Cardiac fibroblast (primary cell): ENCODE results near the gene C20orf204.

Experiments
- DNase-seq, 2 donors: peaks; one replicate each; pipeline versions ENCODE4 v3.0.0 to v3.0.0-alpha.2; 2010; ENCODE audit warnings: low read depth in 2 of 2
- H3K4me3 ChIP-seq, 2 donors: replicated peaks in 1 of 2; 1 replicate in 1 of 2; 2 replicates in 1 of 2; pipeline ENCODE4 v1.5.1; 2011; ENCODE audit warnings: low read depth in 2 of 2, low read length in 2 of 2, mild to moderate bottlenecking in 2 of 2, moderate library complexity in 1 of 2
- CTCF ChIP-seq: IDR thresholded peaks from one replicate; pipeline ENCODE4 v1.5.1; 2011; ENCODE audit warnings: low read depth, mild to moderate bottlenecking, low read length, inconsistent platforms

The C20orf204 gene

GRCh38 chr20:64042054-64042781 is 6.2 kb downstream of the C20orf204 start:
- no peak for TF ChIP-seq CTCF
- peak overlapping the region; percentile 31 to 46 for H3K4me3 ChIP-seq
- no peak for DNase-seq

- no peak overlapping the region for H3K4me3 ChIP-seq
- TF ChIP-seq CTCF: no peak
- DNase-seq: no peak
These were observed 7.8 kb downstream of the C20orf204 start for GRCh38 chr20:64043768-64044167.

GRCh38 chr20:64044484-64045247 is 8.7 kb downstream of the C20orf204 start:
- TF ChIP-seq CTCF: no peak
- DNase-seq: peak; percentile 56 to 73
- no peak overlapping the region for H3K4me3 ChIP-seq

- no peak for DNase-seq
- no peak for TF ChIP-seq CTCF
- H3K4me3 ChIP-seq: no peak overlapping the region
These were observed 9.5 kb downstream of the C20orf204 start for GRCh38 chr20:64045346-64046011.

- DNase-seq: no peak
- H3K4me3 ChIP-seq: no peak overlapping the region
- TF ChIP-seq CTCF: no peak
These were observed 11.0 kb downstream of the C20orf204 start for GRCh38 chr20:64047046-64047389.

DNA sequence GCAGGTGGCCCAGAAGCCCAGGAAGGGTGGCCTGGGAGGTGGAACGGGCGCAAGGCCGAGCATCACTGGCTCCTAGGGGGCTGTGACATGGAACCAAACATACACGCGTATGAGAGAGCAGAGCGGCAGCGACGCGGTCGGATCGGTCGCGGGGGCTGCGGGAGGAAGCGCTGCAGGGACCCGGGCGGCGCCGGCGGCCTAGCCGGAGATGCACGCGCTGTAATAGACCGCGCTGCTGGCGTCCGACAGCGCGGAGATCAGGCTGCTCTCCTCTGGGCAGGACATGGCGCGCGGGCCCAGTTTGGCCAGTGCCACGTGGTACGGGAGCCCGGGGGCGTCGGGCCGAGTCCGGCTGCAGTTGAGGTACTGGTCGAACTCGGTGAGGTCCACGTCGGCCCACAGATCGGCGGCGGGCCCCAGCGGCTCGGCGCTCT is 12.0 kb downstream of the C20orf204 start:
- peak overlapping the region in 1 of 2 donors; percentile 30 for H3K4me3 ChIP-seq
- TF ChIP-seq CTCF: no peak
- no peak for DNase-seq
